Measurements from ENCODE around the gene KIF18B. TPM values are rescaled to one million over a fixed set of nuclear protein-coding genes. Genes with fewer than 3 reads are reported as not detected.
A peak's percentile ranks its signal among the peaks of the same experiment; 100 is the strongest.

KIF18B gene
- total RNA-seq, 1 donor from 2014 or later, result 0.74 TPM

GRCh38 chr17:44884941-44885340 is 62.6 kb downstream of the KIF18B start:
- intact Hi-C loops (cut with DNase I), result no loop called here
- no peak overlapping the region for H3K4me3 ChIP-seq
- H3K9me3 ChIP-seq, result no peaks in the 10 kb centered on the region
- H3K36me3 ChIP-seq, result peaks cover 0 to 60% of the 10 kb centered on the region in 2 donors
- no peak overlapping the region for H3K27ac ChIP-seq
- peaks cover 9% of the 10 kb centered on the region for H3K4me1 ChIP-seq
- DNase-seq (ENCODE audit: extremely low spot score in 2 of 2), result no peak
- no peaks in the 10 kb centered on the region for H3K27me3 ChIP-seq
- TF ChIP-seq POLR2AphosphoS5 (IDR thresholded peaks at IDR 0.05; ENCODE audit: insufficient read depth in 1 of 2, low read depth in 1 of 2) (no peak), POLR2A (IDR thresholded peaks at IDR 0.05) (no peak)

- intact Hi-C loops (cut with DNase I), result no loop called here
- peaks cover 0 to 85% of the 10 kb centered on the region in 2 donors for H3K36me3 ChIP-seq
- H3K4me3 ChIP-seq, result no peak overlapping the region
- no peaks in the 10 kb centered on the region for H3K4me1 ChIP-seq
- H3K9me3 ChIP-seq, result no peaks in the 10 kb centered on the region
- TF ChIP-seq POLR2AphosphoS5 (IDR thresholded peaks at IDR 0.05; ENCODE audit: insufficient read depth in 1 of 2, low read depth in 1 of 2) (no peak), POLR2A (IDR thresholded peaks at IDR 0.05) (no peak), CTCF (IDR thresholded peaks at IDR 0.05) (no peak)
- DNase-seq (ENCODE audit: extremely low spot score in 2 of 2), result no peak
- H3K27me3 ChIP-seq, result no peaks in the 10 kb centered on the region
- H3K27ac ChIP-seq, result no peak overlapping the region
These were observed 66.4 kb downstream of the KIF18B start for GRCh38 chr17:44881145-44881544.

GRCh38 chr17:44880062-44880461 is 67.5 kb downstream of the KIF18B start:
- no peaks in the 10 kb centered on the region for H3K4me1 ChIP-seq
- no peaks in the 10 kb centered on the region for H3K9me3 ChIP-seq
- no peak overlapping the region for H3K4me3 ChIP-seq
- H3K27ac ChIP-seq, result no peak overlapping the region
- H3K36me3 ChIP-seq, result peaks cover 0 to 85% of the 10 kb centered on the region in 2 donors
- no peaks in the 10 kb centered on the region for H3K27me3 ChIP-seq
- TF ChIP-seq CTCF (IDR thresholded peaks at IDR 0.05) (no peak), POLR2AphosphoS5 (IDR thresholded peaks at IDR 0.05; ENCODE audit: insufficient read depth in 1 of 2, low read depth in 1 of 2) (no peak), POLR2A (IDR thresholded peaks at IDR 0.05) (no peak)
- no peak for DNase-seq (ENCODE audit: extremely low spot score in 2 of 2)
- intact Hi-C loops (cut with DNase I), result no loop called here

- Histone ChIP-seq H3K27ac (no peak overlapping the region), H3K4me1 (no peaks in the 10 kb centered on the region), H3K36me3 (peaks cover 0 to 85% of the 10 kb centered on the region in 2 donors), H3K9me3 (no peaks in the 10 kb centered on the region), H3K27me3 (no peaks in the 10 kb centered on the region), H3K4me3 (no peak overlapping the region)
- DNase-seq (ENCODE audit: extremely low spot score in 2 of 2), result no peak
- TF ChIP-seq POLR2A (IDR thresholded peaks at IDR 0.05) (no peak), POLR2AphosphoS5 (IDR thresholded peaks at IDR 0.05; ENCODE audit: insufficient read depth in 1 of 2, low read depth in 1 of 2) (no peak), CTCF (IDR thresholded peaks at IDR 0.05) (no peak)
- intact Hi-C loops (cut with DNase I), result no loop called here
These were observed 68.2 kb downstream of the KIF18B start for GRCh38 chr17:44879376-44879775.

- Histone ChIP-seq H3K27ac (no peak overlapping the region), H3K4me1 (no peaks in the 10 kb centered on the region), H3K36me3 (peaks cover 0 to 86% of the 10 kb centered on the region in 2 donors), H3K27me3 (no peaks in the 10 kb centered on the region), H3K4me3 (no peak overlapping the region), H3K9me3 (no peaks in the 10 kb centered on the region)
- TF ChIP-seq POLR2AphosphoS5 (IDR thresholded peaks at IDR 0.05; ENCODE audit: insufficient read depth in 1 of 2, low read depth in 1 of 2), result no peak
- peak in 1 of 3 experiments; percentile 28 for TF ChIP-seq CTCF (IDR thresholded peaks at IDR 0.05)
- no peak for DNase-seq (ENCODE audit: extremely low spot score in 2 of 2)
- intact Hi-C loops (cut with DNase I), result no loop called here
These were observed 68.8 kb downstream of the KIF18B start for GRCh38 chr17:44878627-44879221.
